HG03280 (cell line): ENCODE data around the gene CCDC28B.
A peak's percentile ranks its signal among the peaks of the same experiment; 100 is the strongest.

ENCODE experiments used
- ATAC-seq: cut with Tn5 transposase; IDR thresholded peaks from one replicate; pipeline ENCODE4 v1.9.1; 2021; ENCODE audit warnings: mild to moderate bottlenecking, moderate library complexity; ENCODE audit not compliant: unreplicated experiment

Gene CCDC28B

GRCh38 chr1:32192220-32192948 is 8.0 kb upstream of the CCDC28B start:
- no peak for ATAC-seq

GRCh38 chr1:32194984-32195383 is 5.4 kb upstream of the CCDC28B start:
- no peak for ATAC-seq

GRCh38 chr1:32195531-32195930 is 4.9 kb upstream of the CCDC28B start:
- no peak for ATAC-seq

GRCh38 chr1:32195972-32196823 is 4.2 kb upstream of the CCDC28B start:
- ATAC-seq, result no peak

GRCh38 chr1:32197074-32197473 is 3.3 kb upstream of the CCDC28B start:
- no peak for ATAC-seq

- no peak for ATAC-seq
Measured at GRCh38 chr1:32197837-32198236, 2.6 kb upstream of the CCDC28B start.

GRCh38 chr1:32198237-32199042 is 2.0 kb upstream of the CCDC28B start:
- ATAC-seq, result no peak

- ATAC-seq, result no peak
Measured at GRCh38 chr1:32199043-32199716, 1.2 kb upstream of the CCDC28B start.

GRCh38 chr1:32199717-32200072 is 700 bp upstream of the CCDC28B start:
- ATAC-seq, result no peak

GRCh38 chr1:32201011-32201855 is 838 bp downstream of the CCDC28B start:
- no peak for ATAC-seq

- ATAC-seq, result no peak
Measured at GRCh38 chr1:32204943-32205361, 4.6 kb downstream of the CCDC28B start.

GRCh38 chr1:32205401-32206370 is 5.3 kb downstream of the CCDC28B start, which contains the start of gene IQCC:
IQCC (plus strand) TSS chr1:32205671; CDS start chr1:32205682, 11 bp downstream.
- ATAC-seq, result peak; percentile 62

GRCh38 chr1:32208469-32208868 is 8.1 kb downstream of the CCDC28B start:
- no peak for ATAC-seq

GRCh38 chr1:32208891-32209328 is 8.5 kb downstream of the CCDC28B start, which contains the start of gene DCDC2B:
DCDC2B (plus strand) TSS chr1:32209089; CDS start chr1:32209094, 5 bp downstream.
- no peak for ATAC-seq

- no peak for ATAC-seq
Measured at GRCh38 chr1:32215629-32216480, 15.5 kb downstream of the CCDC28B start.

GRCh38 chr1:32216566-32216965 is 16.2 kb downstream of the CCDC28B start:
- ATAC-seq, result no peak

- no peak for ATAC-seq
Measured at GRCh38 chr1:32219022-32219421, 18.6 kb downstream of the CCDC28B start.
